ENCODE measurements around the gene EYA2.

DNA sequence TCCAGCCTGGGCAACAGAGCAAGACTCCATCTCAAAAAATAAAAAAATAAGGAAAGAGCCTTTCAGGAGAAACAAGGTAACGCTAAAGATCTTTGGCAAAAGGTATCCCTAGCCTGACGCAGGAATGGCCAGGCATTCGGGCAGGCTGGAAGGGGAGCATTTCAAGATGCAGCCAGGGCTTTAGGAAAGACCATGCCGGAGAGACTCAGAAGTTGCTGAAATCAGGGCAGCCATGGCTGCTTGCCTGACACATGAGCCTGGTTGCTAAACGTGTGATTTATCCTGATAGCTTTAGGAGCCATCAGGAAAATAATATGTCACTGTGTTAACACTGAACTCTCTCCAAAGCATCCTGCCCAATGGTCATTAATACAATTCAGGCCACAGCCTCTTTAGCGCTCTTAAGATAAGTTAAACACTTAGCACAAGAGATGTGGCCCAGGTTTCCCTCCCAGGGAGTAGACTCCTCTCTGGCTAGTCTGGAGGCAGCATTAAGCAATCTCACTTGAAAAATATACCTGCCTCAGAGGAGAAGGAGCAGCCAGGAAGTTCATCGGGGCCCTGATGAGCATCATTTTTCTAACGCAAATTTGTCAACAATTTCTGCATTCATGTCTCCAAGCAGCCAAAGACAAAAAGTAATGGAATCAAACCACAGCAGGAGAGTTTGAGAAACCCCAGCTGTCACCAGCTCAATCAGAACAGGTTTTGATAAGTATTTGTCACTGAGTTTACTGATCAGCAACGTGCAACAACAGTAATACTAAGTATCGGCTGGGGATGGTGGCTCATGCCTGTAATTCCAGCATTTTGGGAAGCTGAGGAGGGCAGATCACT, 261.9 kb downstream of the EYA2 start:
- TF ChIP-seq CTCF (IDR thresholded peaks at IDR 0.05) (no peak), POLR2A (IDR thresholded peaks at IDR 0.05) (no peak)
